GM12891 (cell line): Measurements from ENCODE around the gene SRXN1.

Experiments used
- POLR2A ChIP-seq: IDR thresholded peaks from 2 replicates; pipeline ENCODE4 v1.6.1; 2011; ENCODE audit warnings: low read depth, low read length, control low read depth
- POLR2AphosphoS5 ChIP-seq: IDR thresholded peaks from 2 replicates; pipeline ENCODE4 v1.6.1; 2011; ENCODE audit warnings: low read depth, low read length, control low read depth
- POU2F2 ChIP-seq: IDR thresholded peaks from 2 replicates; pipeline ENCODE4 v1.6.1; 2011; ENCODE audit warnings: low read depth, mild to moderate bottlenecking, control low read depth, low read length, moderate library complexity
- SPI1 ChIP-seq: IDR thresholded peaks from 2 replicates; pipeline ENCODE4 v1.6.1; 2011; ENCODE audit warnings: low read depth, low read length, control low read depth
- TAF1 ChIP-seq: IDR thresholded peaks from 2 replicates; pipeline ENCODE4 v1.6.1; 2011; ENCODE audit warnings: low read depth, low read length, control low read depth

GRCh38 chr20:600736-601135, 52.3 kb downstream of the SRXN1 start:
- TF ChIP-seq TAF1 (no peak), POLR2AphosphoS5 (no peak), POLR2A (no peak), SPI1 (no peak), POU2F2 (no peak)
